Panc1 (cell line): ENCODE results near the gene ITPA.

Experiments used
- CTCF ChIP-seq: fragments of 450-650 bp; IDR thresholded peaks from 2 replicates; pipeline ENCODE4 v1.5.1; 2017; ENCODE audit warnings: mild to moderate bottlenecking
- POLR2AphosphoS5 ChIP-seq: IDR thresholded peaks from 2 replicates; pipeline ENCODE4 v1.6.1; 2012; ENCODE audit warnings: mild to moderate bottlenecking, low read depth, low read length, moderate library complexity
- REST ChIP-seq, 2 experiments: IDR thresholded peaks; 2 replicates each; pipeline ENCODE4 v1.6.1; 2011 to 2012; ENCODE audit warnings: low read depth in 2 of 2, control low read depth in 1 of 2, low read length in 1 of 2, mild to moderate bottlenecking in 1 of 2, moderate library complexity in 1 of 2; ENCODE audit not compliant: insufficient read depth in 1 of 2
- SIN3A ChIP-seq: IDR thresholded peaks from 2 replicates; pipeline ENCODE4 v1.6.1; 2012; ENCODE audit warnings: low read depth, mild to moderate bottlenecking, low read length, moderate library complexity, borderline replicate concordance; ENCODE audit not compliant: insufficient read depth

DNA sequence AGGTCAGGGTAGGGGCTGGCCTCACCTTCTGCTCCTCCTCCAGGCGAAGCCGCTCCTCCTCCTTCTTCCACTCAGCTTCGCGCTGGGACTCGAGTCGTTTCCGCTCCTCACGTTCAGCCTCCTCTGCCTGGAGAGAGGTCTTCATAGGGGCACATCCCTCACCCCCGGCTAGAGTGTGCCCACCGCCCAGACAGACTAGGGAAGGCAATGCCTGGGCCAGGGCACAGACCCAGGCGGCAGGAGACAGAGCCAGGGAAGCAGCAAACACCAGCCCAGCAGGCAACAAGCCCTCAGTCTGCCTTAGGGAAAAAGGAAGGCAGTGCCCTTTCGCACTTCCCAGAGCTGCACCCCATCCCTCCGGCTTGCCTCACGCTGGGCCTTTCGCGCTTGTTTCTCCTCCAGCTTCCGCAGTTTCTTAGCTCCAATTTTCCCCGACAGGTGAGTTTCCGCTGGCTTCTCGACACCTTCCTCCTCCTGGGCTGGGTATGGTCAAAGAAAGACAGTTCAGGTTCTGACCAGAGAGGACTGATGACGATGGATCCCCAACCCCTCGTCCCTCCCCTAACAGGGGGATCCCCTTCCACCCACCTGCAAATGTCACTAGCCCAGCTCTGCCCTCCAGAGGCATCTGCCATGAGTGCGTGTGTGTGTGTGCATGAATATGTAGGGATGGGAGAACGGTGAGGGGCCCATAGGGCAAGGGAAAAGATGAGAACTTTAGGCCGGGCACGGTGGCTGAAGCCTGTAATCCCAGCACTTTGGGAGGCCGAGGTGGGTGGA is 9.1 kb upstream of the ITPA start:
- TF ChIP-seq CTCF (no peak), SIN3A (no peak), POLR2AphosphoS5 (no peak), REST (IDR thresholded peaks at IDR 0.05; ENCODE audit: insufficient read depth in 1 of 2, low read depth in 2 of 2, low read length in 1 of 2) (no peak)
